Mucosa of descending colon (tissue), 3 donors: ENCODE data around the gene LYPD6B. TPM values are rescaled to one million over a fixed set of nuclear protein-coding genes. Genes with fewer than 3 reads are reported as not detected.
A peak's percentile ranks its signal among the peaks of the same experiment; 100 is the strongest.

Experiments used
- ATAC-seq: fragments of 200-7000 bp; cut with Tn5 transposase; one replicate; pipeline ENCODE4 v1.9.1; 2020; ENCODE audit warnings: mild to moderate bottlenecking, moderate library complexity
- DNase-seq, 3 donors: peaks; one replicate each; pipeline ENCODE4 v3.0.0-alpha.2; 2020
- H3K36me3 ChIP-seq: fragments of 200-600 bp; one replicate; pipeline ENCODE4 v1.8.0; 2021; ENCODE audit warnings: low read depth, mild to moderate bottlenecking
- H3K4me1 ChIP-seq: fragments of 200-600 bp; one replicate; pipeline ENCODE4 v1.8.0; 2021; ENCODE audit warnings: low read depth, mild to moderate bottlenecking
- H3K4me3 ChIP-seq: fragments of 200-600 bp; one replicate; pipeline ENCODE4 v1.8.0; 2021; ENCODE audit warnings: mild to moderate bottlenecking
- H3K9me3 ChIP-seq: fragments of 200-600 bp; one replicate; pipeline ENCODE4 v1.8.0; 2021; ENCODE audit warnings: mild to moderate bottlenecking
- CTCF ChIP-seq: fragments of 200-600 bp; IDR thresholded peaks from one replicate; pipeline ENCODE4 v1.8.0; 2022; ENCODE audit warnings: antibody characterized with exemption, mild to moderate bottlenecking
- intact Hi-C, 2 donors: fragments of 100-400 bp; cut with DNase I in 1 of 2; cut with micrococcal nuclease in 1 of 2; formaldehyde crosslinking; loops; one replicate each; pipeline versions ENCODE4 v1.11.0 to v1.11.1; 2022; cut with DNase I, micrococcal nuclease
- total RNA-seq, 3 donors: library from RNA; stranded (reverse); fragmentation: NEBNext Ultra II Directional in 2 of 3; extraction: Animal tissue kit (Norgen Biotek cat#: 25700) in 2 of 3; gene quantifications; one replicate each; pipeline versions ENCODE4 v1.2.1 to v1.2.4, GENCODE V29; 2021 to 2023
- donor health status: DM: no; HTN: no; CAD: no; lungs with moderate emphysema.
- donor health status: DM: no; HTN: no; CAD: no.
- donor health status: DM: no; HTN: yes; CAD: no.

Gene LYPD6B
- total RNA-seq, 3 donors from 2014 or later: 0.28 to 1.7 (median 1.1) TPM

DNA sequence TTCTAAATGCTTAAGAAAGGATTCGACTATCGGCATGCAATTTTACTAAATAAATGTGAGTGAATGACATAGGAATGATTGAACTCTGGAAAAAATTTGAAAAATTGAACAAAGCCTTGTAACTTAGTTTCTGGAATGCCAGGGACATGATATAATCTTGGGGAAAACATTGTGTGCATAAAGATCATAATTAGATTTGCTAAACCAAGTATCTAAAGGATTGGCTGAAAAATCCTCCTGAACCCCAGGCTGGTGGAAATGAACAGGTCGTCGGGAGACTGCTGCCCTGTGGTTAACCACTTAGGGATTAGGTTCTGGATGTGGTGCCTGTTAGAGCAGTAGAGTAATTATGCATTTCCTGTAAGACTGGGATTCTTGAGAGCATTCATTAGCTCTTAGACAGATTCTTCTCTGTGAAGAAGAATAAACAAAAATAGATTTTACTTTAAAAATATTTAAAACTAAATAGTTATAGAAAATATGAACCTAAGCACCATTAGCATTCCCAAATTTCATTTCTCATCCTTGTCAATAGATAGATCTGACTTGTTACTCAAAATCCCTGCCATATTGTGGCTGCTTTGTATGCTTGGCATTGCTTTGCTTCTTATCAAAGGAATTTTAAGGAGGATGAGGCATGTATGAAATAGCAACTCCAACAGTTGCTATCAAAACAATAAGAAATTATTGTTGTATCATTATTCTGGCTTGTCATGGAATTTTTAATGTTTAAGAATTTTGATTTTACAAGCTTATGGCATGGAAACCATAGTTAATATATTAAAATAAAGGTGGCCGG, 55.9 kb downstream of the LYPD6B start:
- no peak for TF ChIP-seq CTCF
- ATAC-seq (no peak), DNase-seq (no peak)
- no peaks in the 10 kb centered on the region for H3K36me3 ChIP-seq
- H3K9me3 ChIP-seq: no peaks in the 10 kb centered on the region
- no peak overlapping the region for H3K4me3 ChIP-seq
- H3K4me1 ChIP-seq: no peaks in the 10 kb centered on the region
- intact Hi-C loops: no loop called here

GRCh38 chr2:149098701-149099100, 60.2 kb downstream of the LYPD6B start:
- no peak for TF ChIP-seq CTCF
- H3K9me3 ChIP-seq: no peaks in the 10 kb centered on the region
- H3K4me3 ChIP-seq: no peak overlapping the region
- H3K36me3 ChIP-seq: no peaks in the 10 kb centered on the region
- intact Hi-C loops: no loop called here
- peak in 1 of 3 donors; percentile 15 for DNase-seq
- ATAC-seq: peak; percentile 80
- no peaks in the 10 kb centered on the region for H3K4me1 ChIP-seq

- intact Hi-C loops: no loop called here
- no peak overlapping the region for H3K4me3 ChIP-seq
- TF ChIP-seq CTCF: no peak
- no peaks in the 10 kb centered on the region for H3K9me3 ChIP-seq
- H3K36me3 ChIP-seq: no peaks in the 10 kb centered on the region
- DNase-seq: no peak
- peak; percentile 15 for ATAC-seq
- H3K4me1 ChIP-seq: no peaks in the 10 kb centered on the region
Observed at GRCh38 chr2:149099298-149099697, 60.8 kb downstream of the LYPD6B start.

DNA sequence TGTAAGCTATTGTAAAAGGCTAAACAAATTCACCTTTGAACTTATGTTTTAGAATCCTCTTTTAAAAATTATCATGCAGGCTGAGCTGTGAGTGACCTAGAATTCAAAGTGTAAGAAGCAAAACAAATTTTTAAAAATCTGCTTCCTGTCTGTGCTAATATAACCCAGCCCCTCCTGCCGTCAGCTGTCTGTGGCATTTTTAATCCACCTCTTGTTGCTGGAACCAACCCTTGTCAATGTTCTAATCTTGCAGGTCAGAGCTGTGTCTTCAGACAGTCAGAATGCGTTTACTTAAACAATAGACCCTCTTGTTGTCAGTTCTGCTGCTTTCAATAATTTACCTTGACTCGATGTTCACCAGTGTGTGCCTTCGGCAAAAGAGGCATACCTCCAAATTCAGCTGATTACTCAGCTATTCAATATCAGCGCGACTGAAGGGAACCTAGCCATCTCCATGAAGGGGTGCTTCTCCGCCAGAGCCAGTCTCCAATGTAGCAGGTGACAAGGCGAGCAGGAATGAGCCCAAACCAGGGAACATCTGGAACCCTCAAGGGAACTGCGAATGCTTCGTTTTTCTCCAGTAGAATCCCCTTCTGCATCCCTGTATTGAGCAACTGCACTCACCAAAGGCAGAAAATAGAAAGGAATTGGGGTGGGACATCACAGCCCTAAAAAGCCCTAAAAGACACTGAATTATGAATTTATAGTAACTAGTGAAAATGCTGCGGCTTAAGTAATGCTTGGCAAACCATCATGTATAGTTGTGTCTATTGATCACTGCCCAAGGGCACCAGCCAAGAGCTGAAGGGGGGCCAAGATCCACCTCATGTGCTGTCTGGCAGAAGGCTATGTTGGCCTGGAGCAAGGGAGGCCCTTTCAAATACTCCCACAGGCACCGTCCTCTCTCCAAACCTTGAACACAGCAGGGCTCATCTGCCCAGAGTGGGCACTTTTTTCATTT, 62.5 kb downstream of the LYPD6B start:
- Histone ChIP-seq H3K4me3 (no peak overlapping the region), H3K4me1 (no peaks in the 10 kb centered on the region), H3K9me3 (no peaks in the 10 kb centered on the region), H3K36me3 (no peaks in the 10 kb centered on the region)
- intact Hi-C loops: no loop called here
- ATAC-seq (no peak), DNase-seq (no peak)
- TF ChIP-seq CTCF: no peak

DNA sequence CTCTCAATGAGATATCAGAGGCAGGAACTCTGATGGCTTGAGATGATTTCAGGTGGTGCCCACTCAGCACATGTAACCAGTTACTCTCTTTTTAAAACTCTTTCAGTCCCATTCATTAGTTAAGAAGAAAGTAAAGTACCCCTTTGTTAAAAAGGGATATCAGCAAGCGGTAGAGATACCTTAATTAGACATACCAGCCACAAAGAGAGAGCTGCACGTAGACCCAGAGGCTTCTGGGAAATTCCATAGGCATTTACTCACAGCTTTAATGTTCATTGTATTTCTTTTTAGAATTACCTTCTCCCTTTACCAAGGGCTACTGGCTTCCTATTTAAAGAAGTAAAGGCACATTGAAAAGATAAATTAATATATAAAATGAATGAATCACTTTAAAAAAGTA, 63.3 kb downstream of the LYPD6B start:
- H3K4me1 ChIP-seq: no peaks in the 10 kb centered on the region
- no peak for TF ChIP-seq CTCF
- no peaks in the 10 kb centered on the region for H3K9me3 ChIP-seq
- intact Hi-C loops: no loop called here
- H3K4me3 ChIP-seq: no peak overlapping the region
- no peaks in the 10 kb centered on the region for H3K36me3 ChIP-seq
- DNase-seq: no peak
- no peak for ATAC-seq
